Endothelial cell of hepatic sinusoid (primary cell): Measurements from ENCODE around the gene SZRD1.
"Not testable (repeated sequence)": the region's sequence is repeated elsewhere in the genome, so short reads cannot be mapped to it uniquely, and the experiment has no call there.

Experiments used
- in situ Hi-C: cut with HindIII; loops from 2 replicates; pipeline ENCODE4 v1.10.0; 2017; ENCODE audit warnings: low sequenced_read_pairs

Gene SZRD1, protein sequence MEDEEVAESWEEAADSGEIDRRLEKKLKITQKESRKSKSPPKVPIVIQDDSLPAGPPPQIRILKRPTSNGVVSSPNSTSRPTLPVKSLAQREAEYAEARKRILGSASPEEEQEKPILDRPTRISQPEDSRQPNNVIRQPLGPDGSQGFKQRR

GRCh38 chr1:16366722-16367257, at the start of gene SZRD1:
TSS of gene SZRD1 (plus strand) at chr1:16367242. CDS start at chr1:16367258, 16 bp downstream.
- in situ Hi-C loops = no loop called here

- in situ Hi-C loops = no loop called here
Observed at GRCh38 chr1:16318555-16318954, 48.5 kb upstream of the SZRD1 start.

GRCh38 chr1:16321176-16321867, 45.7 kb upstream of the SZRD1 start:
- in situ Hi-C loops = no loop called here

- in situ Hi-C loops = no loop called here
Observed at GRCh38 chr1:16324456-16324890, 42.6 kb upstream of the SZRD1 start.

- in situ Hi-C loops = no loop called here
Observed at GRCh38 chr1:16326833-16327404, 40.1 kb upstream of the SZRD1 start.

DNA sequence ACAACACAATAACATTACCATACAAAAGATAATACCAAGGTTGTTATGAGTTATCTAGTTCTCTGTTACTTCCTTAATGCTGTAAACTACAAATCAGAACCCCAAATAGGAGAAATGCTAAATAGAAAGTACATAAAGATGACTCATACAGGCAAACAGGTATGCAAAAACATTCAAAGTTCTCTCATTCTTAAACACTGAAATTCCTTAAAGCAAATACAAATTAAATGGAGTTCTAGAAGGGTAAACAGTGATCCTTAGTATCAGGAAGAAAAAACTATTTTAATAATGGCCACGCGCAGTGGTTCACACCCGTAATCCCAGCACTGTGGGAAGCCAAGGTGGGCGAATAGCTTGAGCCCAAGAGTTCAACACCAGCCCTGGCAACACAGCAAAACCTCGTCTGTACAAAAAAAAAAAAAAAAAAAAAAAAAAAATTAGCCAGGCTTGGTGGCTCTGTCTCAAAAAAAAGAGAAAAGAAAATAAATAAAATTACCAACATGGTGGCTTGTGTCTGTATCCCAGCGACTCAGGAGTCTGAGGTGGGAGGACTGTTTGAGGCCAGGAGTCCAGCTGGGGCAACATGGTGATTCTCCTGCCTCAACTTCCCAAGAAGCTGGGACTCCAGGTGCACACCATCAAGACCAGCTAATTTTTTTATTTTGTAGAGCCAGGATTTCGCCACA, 32.2 kb upstream of the SZRD1 start:
- in situ Hi-C loops = no loop called here

GRCh38 chr1:16338961-16339360, 28.1 kb upstream of the SZRD1 start:
- in situ Hi-C loops = no loop called here

GRCh38 chr1:16340673-16341072, 26.4 kb upstream of the SZRD1 start:
- in situ Hi-C loops = no loop called here

DNA sequence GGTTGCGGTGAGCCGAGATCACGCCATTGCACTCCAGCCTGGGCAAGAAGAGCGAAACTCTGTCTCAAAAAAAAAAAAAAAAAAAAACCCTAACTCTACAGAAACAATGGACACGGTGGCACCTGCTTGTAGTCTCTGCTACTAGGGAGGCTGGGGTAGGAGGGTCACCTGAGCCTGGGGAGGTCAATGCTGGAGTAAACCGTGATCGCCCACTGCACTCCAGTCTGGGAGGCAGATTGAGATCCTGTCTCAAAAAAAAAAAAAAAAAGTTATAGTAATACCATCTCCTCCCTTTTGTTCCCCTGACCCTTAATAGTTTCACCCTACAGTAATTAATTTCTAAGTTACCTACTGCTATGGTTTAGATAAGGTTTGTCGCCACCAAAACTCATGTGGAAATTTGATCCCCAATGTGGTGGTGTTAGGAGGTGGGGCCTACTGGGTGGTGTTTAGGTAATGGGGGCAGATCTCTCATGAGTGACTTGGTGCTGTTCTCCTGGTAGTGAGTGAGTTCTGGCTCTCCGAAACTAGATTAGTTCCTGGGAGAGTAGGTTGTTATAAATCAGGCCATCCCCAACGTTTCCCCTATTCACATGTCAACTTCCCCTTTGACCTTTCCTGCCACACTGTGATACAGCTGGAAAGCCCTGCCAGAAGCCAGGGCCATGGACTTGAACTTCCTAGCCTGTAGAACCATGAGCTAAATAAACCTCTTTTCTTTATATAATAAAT, 24.5 kb upstream of the SZRD1 start:
- in situ Hi-C loops = no loop called here

DNA sequence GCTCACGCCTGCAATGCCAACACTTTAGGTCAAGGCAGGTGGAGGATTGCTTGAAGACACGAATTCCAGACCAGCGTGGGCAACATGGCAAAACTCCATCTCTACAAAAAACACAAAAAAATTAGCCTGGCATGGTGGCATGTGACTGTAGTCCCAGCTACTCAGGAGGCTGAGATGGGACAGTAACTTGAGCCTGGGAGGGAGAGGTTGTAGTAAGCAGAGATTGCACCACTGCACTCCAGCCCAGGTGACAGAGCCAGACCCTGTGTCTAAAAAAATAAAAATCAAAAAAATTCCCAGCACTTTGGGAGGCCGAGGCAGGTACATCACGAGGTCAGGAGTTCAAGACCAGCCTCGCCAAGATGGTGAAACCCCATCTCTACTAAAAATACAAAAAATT, 23.8 kb upstream of the SZRD1 start:
- in situ Hi-C loops = not testable (repeated sequence)

GRCh38 chr1:16348414-16349182, 18.4 kb upstream of the SZRD1 start:
- in situ Hi-C loops = no loop called here

DNA sequence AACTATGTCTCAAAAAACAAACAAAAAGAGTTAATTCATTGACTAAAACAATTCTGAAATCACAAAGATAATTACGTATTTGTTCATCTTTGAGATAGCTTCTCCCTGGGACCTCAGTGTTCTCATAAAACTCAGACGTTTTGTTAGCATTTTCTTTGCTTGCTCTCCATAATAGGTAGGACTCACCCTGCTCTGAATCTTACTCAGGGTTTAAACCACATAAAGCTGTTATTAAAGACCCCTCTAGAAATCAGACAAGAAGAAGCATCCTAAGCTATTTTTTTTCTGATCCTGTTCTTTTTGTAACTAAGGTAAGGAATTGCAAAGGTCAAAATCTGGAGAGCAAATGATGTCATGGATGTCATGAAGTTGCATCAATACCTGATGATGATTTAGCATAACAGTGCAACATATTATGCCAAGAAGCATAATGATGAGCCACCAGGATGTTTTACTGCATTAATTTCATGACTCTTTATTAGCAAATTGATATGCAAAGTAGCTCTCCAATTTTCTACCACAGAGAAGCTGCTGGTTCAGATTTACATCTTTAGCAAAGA, 17.1 kb upstream of the SZRD1 start:
- in situ Hi-C loops = no loop called here

DNA sequence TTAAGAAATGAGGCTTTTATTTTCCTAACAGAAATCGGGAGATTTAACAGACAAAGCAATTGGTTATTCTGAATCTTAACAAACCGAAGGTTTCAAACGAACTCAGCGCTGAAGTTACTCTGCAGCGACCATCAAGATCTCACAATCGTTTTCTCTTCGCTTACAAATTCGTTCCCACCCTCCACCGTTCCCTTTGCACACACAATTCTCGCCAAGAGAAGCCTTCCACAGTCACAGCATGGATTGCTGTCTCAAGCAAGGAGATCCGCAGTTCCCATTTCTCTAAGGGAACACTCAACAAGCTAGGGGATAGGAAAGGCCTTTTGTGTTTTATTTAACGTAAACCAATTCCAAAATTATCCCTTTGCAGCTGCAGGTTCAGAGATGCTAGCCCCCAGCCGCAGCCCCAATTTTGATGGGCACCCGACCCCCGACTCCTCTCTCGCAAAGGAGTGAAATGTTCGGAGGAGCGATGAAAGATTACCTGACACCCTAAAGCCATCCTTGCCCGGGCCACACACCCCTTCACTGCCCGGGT, 15.5 kb upstream of the SZRD1 start:
- in situ Hi-C loops = no loop called here

GRCh38 chr1:16351994-16352841, 14.8 kb upstream of the SZRD1 start, which contains the start of gene FBXO42:
TSS of gene FBXO42 (minus strand) at chr1:16352480. CDS start at chr1:16315418, 37,062 bp downstream.
- in situ Hi-C loops = no loop called here

GRCh38 chr1:16352842-16353535, 14.1 kb upstream of the SZRD1 start:
- in situ Hi-C loops = no loop called here

- in situ Hi-C loops = no loop called here
Observed at GRCh38 chr1:16354619-16355018, 12.4 kb upstream of the SZRD1 start.

GRCh38 chr1:16356867-16357266, 10.2 kb upstream of the SZRD1 start:
- in situ Hi-C loops = no loop called here

GRCh38 chr1:16365146-16365498, 1.9 kb upstream of the SZRD1 start:
- in situ Hi-C loops = not testable (repeated sequence)
